Astrocyte (in vitro differentiated cells and primary cell): ENCODE data around the gene TNFRSF25. TPM values are rescaled to one million over a fixed set of nuclear protein-coding genes. Genes with fewer than 3 reads are reported as not detected.

Experiments used
- DNase-seq: peaks from one replicate; pipeline ENCODE4 v3.0.0-alpha.2; 2010; ENCODE audit warnings: low read depth
- FAIRE-seq: peaks from 2 replicates; lab custom pipeline; 2011; peaks lifted over from hg19 to GRCh38; lab: Jason Lieb, UNC
- H2AFZ ChIP-seq: 2 replicates; pipeline ENCODE4 v1.6.0; 2012; ENCODE audit warnings: low read depth, low read length, inconsistent platforms
- H3K27ac ChIP-seq: 2 replicates; pipeline ENCODE4 v1.5.1; 2011; ENCODE audit warnings: low read depth, low read length, inconsistent platforms
- H3K27me3 ChIP-seq: 2 replicates; pipeline ENCODE4 v1.6.0; 2011; ENCODE audit warnings: low read length, inconsistent platforms; ENCODE audit not compliant: insufficient read depth
- H3K36me3 ChIP-seq: 2 replicates; pipeline ENCODE4 v1.5.1; 2011; ENCODE audit warnings: low read length, inconsistent platforms; ENCODE audit not compliant: insufficient read depth
- H3K4me1 ChIP-seq: 2 replicates; pipeline ENCODE4 v1.5.1; 2011; ENCODE audit warnings: low read length, inconsistent platforms; ENCODE audit not compliant: insufficient read depth
- H3K4me2 ChIP-seq: 2 replicates; pipeline ENCODE4 v1.6.0; 2012; ENCODE audit warnings: low read length, inconsistent platforms
- H3K4me3 ChIP-seq: 2 replicates; pipeline ENCODE4 v1.5.1; 2011; ENCODE audit warnings: low read depth, mild to moderate bottlenecking, low read length, inconsistent platforms; ENCODE audit not compliant: insufficient read depth
- H3K79me2 ChIP-seq: 2 replicates; pipeline ENCODE4 v1.6.0; 2012; ENCODE audit warnings: mild to moderate bottlenecking, low read length, inconsistent platforms; ENCODE audit not compliant: insufficient read depth
- H3K9ac ChIP-seq: 2 replicates; pipeline ENCODE4 v1.6.0; 2012; ENCODE audit warnings: mild to moderate bottlenecking, low read length, inconsistent platforms
- H3K9me3 ChIP-seq: 2 replicates; pipeline ENCODE4 v1.5.1; 2012; ENCODE audit warnings: low read depth, mild to moderate bottlenecking, low read length, inconsistent platforms; ENCODE audit not compliant: insufficient read depth
- H4K20me1 ChIP-seq: 2 replicates; pipeline ENCODE4 v1.6.0; 2012; ENCODE audit warnings: low read length, inconsistent platforms; ENCODE audit not compliant: insufficient read depth
- H3K27ac Mint-ChIP-seq: one replicate; pipeline ENCODE4 v1.8.0; 2021; ENCODE audit warnings: mild to moderate bottlenecking, mixed read lengths; ENCODE audit not compliant: unreplicated experiment
- H3K27me3 Mint-ChIP-seq: one replicate; pipeline ENCODE4 v1.8.0; 2021; ENCODE audit warnings: low read depth, mixed read lengths; ENCODE audit not compliant: unreplicated experiment
- H3K36me3 Mint-ChIP-seq: one replicate; pipeline ENCODE4 v1.8.0; 2021; ENCODE audit warnings: low read depth, mixed read lengths; ENCODE audit not compliant: unreplicated experiment
- H3K4me1 Mint-ChIP-seq: one replicate; pipeline ENCODE4 v1.8.0; 2021; ENCODE audit warnings: low read depth, mixed read lengths; ENCODE audit not compliant: unreplicated experiment
- H3K4me3 Mint-ChIP-seq: one replicate; pipeline ENCODE4 v1.8.0; 2021; ENCODE audit warnings: mild to moderate bottlenecking, moderate library complexity, mixed read lengths; ENCODE audit not compliant: unreplicated experiment
- H3K9me3 Mint-ChIP-seq: one replicate; pipeline ENCODE4 v1.8.0; 2021; ENCODE audit warnings: mild to moderate bottlenecking, mixed read lengths; ENCODE audit not compliant: unreplicated experiment
- CTCF ChIP-seq: IDR thresholded peaks from 2 replicates; pipeline ENCODE4 v1.5.1; 2011; ENCODE audit warnings: low read depth, mild to moderate bottlenecking, inconsistent platforms, low read length, moderate library complexity; ENCODE audit not compliant: insufficient read depth
- EZH2 ChIP-seq: IDR thresholded peaks from 2 replicates; pipeline ENCODE4 v1.6.1; 2012; ENCODE audit warnings: mild to moderate bottlenecking, low read length, inconsistent platforms; ENCODE audit not compliant: insufficient read depth
- total RNA-seq: library from RNA; stranded (reverse); gene quantifications from 2 replicates; pipeline ENCODE4 v1.2.1, GENCODE V29; 2021

Gene TNFRSF25
- total RNA-seq, 1 donor from 2014 or later: 18.8 TPM

GRCh38 chr1:6473974-6474814, 8.2 kb upstream of the TNFRSF25 start:
- H3K27ac Mint-ChIP-seq: no peak overlapping the region
- H3K4me3 Mint-ChIP-seq: no peak overlapping the region
- DNase-seq (no peak), FAIRE-seq (no peak)
- peaks cover 48% of the 10 kb centered on the region for H4K20me1 ChIP-seq
- peaks cover 18% of the 10 kb centered on the region for H3K36me3 Mint-ChIP-seq
- no peak overlapping the region for H3K4me3 ChIP-seq
- no peaks in the 10 kb centered on the region for H3K9me3 ChIP-seq
- H3K4me2 ChIP-seq: no peak overlapping the region
- H3K4me1 ChIP-seq: no peaks in the 10 kb centered on the region
- H3K27me3 ChIP-seq: no peaks in the 10 kb centered on the region
- H3K79me2 ChIP-seq: no peaks in the 10 kb centered on the region
- no peak overlapping the region for H3K27ac ChIP-seq
- H3K27me3 Mint-ChIP-seq: peaks cover 2% of the 10 kb centered on the region
- H2AFZ ChIP-seq: no peak overlapping the region
- peaks cover 4% of the 10 kb centered on the region for H3K4me1 Mint-ChIP-seq
- no peaks in the 10 kb centered on the region for H3K9me3 Mint-ChIP-seq
- TF ChIP-seq CTCF: no peak
- peaks cover 5% of the 10 kb centered on the region for H3K36me3 ChIP-seq
- H3K9ac ChIP-seq: no peak overlapping the region

- H3K4me1 ChIP-seq: no peaks in the 10 kb centered on the region
- no peak overlapping the region for H2AFZ ChIP-seq
- H3K4me3 ChIP-seq: no peak overlapping the region
- peaks cover 6% of the 10 kb centered on the region for H3K36me3 ChIP-seq
- H3K9me3 ChIP-seq: no peaks in the 10 kb centered on the region
- H3K4me2 ChIP-seq: no peak overlapping the region
- no peak overlapping the region for H3K27ac ChIP-seq
- no peaks in the 10 kb centered on the region for H3K27me3 ChIP-seq
- Mint-ChIP-seq H3K27me3 (peaks cover 2% of the 10 kb centered on the region), H3K27ac (no peak overlapping the region), H3K9me3 (no peaks in the 10 kb centered on the region), H3K4me1 (peaks cover 4% of the 10 kb centered on the region), H3K4me3 (no peak overlapping the region), H3K36me3 (peaks cover 23% of the 10 kb centered on the region)
- DNase-seq (no peak), FAIRE-seq (no peak)
- no peaks in the 10 kb centered on the region for H3K79me2 ChIP-seq
- H3K9ac ChIP-seq: no peak overlapping the region
- H4K20me1 ChIP-seq: peaks cover 55% of the 10 kb centered on the region
- TF ChIP-seq CTCF (no peak), EZH2 (no peak)
Observed at GRCh38 chr1:6473156-6473555, 7.2 kb upstream of the TNFRSF25 start.

GRCh38 chr1:6472391-6472790, 6.4 kb upstream of the TNFRSF25 start:
- no peak for FAIRE-seq
- Histone ChIP-seq H3K4me2 (no peak overlapping the region), H2AFZ (no peak overlapping the region), H3K4me3 (no peak overlapping the region), H3K9me3 (no peaks in the 10 kb centered on the region), H3K4me1 (no peaks in the 10 kb centered on the region), H4K20me1 (peaks cover 55% of the 10 kb centered on the region), H3K27ac (no peak overlapping the region), H3K79me2 (no peaks in the 10 kb centered on the region), H3K27me3 (no peaks in the 10 kb centered on the region), H3K36me3 (peaks cover 6% of the 10 kb centered on the region), H3K9ac (no peak overlapping the region)
- Mint-ChIP-seq H3K4me1 (peaks cover 4% of the 10 kb centered on the region), H3K9me3 (no peaks in the 10 kb centered on the region), H3K36me3 (peaks cover 27% of the 10 kb centered on the region), H3K27me3 (peaks cover 2% of the 10 kb centered on the region), H3K27ac (no peak overlapping the region), H3K4me3 (no peak overlapping the region)
- DNase-seq: no peak
- peak; percentile 23 for TF ChIP-seq CTCF
- no peak for TF ChIP-seq EZH2
